Measurements from ENCODE around the gene OPTC.

OPTC gene

DNA sequence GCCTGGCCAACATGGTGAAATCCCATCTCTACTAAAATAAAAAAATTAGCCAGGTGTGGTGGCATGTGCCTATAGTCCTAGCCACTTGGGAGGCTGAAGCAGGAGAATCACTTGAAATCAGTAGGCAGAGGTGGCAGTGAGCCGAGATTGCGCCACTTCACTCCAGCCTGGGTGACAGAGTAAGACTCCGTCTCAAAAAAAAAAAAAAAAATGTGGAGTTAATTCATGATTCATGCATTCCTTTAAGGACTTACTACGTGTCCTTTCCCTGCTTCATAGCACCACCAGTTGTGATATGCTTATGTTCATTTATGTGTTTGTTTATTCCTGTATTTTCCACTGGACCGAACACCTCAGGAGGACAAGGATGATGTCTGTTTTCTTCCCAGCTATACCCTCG, 31.1 kb upstream of the OPTC start:
- TF ChIP-seq TAF1 (IDR thresholded peaks at IDR 0.05; ENCODE audit: low read depth) = no peak
- no peak for TF ChIP-seq EP300 (IDR thresholded peaks at IDR 0.05; ENCODE audit: borderline replicate concordance)
- TF ChIP-seq TCF12 (IDR thresholded peaks at IDR 0.05; ENCODE audit: low read depth) = no peak
- peak; percentile 65 for TF ChIP-seq CEBPB (IDR thresholded peaks at IDR 0.05)

DNA sequence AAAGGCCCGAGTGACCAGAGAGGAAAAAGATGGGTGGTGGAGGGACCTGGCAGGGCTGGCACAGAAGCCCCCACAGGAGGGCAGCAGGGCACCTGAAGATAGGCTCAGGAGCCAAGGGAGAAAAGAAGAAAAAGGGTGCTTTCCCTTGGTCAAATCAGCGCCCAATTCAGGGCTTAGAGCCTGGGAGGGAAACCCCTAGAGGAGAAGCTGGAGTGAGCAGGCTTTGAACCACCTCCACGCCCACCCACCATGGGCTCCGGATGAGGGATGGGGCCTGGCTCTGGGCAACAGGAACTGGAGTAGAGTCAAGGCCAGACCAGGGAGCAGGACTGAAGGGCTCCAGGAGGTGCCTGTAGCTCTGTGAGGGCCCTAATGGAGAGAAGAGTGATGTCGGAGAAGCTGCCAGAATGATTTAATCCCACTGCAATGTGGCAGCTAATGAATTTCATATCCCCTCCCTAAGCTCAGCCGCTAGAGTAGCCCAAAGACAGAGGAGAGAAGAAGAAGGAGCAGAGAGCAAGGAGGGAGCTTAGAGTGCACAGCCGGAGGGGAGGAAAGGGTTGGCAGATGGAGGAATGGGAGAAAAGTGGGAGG, 30.4 kb upstream of the OPTC start:
- TF ChIP-seq CREB1 (IDR thresholded peaks at IDR 0.05; ENCODE audit: low read depth) = no peak
- TF ChIP-seq TAF1 (IDR thresholded peaks at IDR 0.05; ENCODE audit: low read depth) = no peak
- TF ChIP-seq CEBPB (IDR thresholded peaks at IDR 0.05) = no peak
- TF ChIP-seq FOXM1 (IDR thresholded peaks at IDR 0.05; ENCODE audit: borderline replicate concordance, low read depth) = no peak
- no peak for TF ChIP-seq TCF12 (IDR thresholded peaks at IDR 0.05; ENCODE audit: low read depth)
- TF ChIP-seq EP300 (IDR thresholded peaks at IDR 0.05; ENCODE audit: borderline replicate concordance) = no peak
- TF ChIP-seq, protein P1, sequence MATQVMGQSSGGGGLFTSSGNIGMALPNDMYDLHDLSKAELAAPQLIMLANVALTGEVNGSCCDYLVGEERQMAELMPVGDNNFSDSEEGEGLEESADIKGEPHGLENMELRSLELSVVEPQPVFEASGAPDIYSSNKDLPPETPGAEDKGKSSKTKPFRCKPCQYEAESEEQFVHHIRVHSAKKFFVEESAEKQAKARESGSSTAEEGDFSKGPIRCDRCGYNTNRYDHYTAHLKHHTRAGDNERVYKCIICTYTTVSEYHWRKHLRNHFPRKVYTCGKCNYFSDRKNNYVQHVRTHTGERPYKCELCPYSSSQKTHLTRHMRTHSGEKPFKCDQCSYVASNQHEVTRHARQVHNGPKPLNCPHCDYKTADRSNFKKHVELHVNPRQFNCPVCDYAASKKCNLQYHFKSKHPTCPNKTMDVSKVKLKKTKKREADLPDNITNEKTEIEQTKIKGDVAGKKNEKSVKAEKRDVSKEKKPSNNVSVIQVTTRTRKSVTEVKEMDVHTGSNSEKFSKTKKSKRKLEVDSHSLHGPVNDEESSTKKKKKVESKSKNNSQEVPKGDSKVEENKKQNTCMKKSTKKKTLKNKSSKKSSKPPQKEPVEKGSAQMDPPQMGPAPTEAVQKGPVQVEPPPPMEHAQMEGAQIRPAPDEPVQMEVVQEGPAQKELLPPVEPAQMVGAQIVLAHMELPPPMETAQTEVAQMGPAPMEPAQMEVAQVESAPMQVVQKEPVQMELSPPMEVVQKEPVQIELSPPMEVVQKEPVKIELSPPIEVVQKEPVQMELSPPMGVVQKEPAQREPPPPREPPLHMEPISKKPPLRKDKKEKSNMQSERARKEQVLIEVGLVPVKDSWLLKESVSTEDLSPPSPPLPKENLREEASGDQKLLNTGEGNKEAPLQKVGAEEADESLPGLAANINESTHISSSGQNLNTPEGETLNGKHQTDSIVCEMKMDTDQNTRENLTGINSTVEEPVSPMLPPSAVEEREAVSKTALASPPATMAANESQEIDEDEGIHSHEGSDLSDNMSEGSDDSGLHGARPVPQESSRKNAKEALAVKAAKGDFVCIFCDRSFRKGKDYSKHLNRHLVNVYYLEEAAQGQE (IDR thresholded peaks at IDR 0.05; ENCODE audit: low read depth) = no peak
- no peak for TF ChIP-seq NFIC (IDR thresholded peaks at IDR 0.05)
- TF ChIP-seq EGR1 (IDR thresholded peaks at IDR 0.05) = no peak
- TF ChIP-seq YY1 (IDR thresholded peaks at IDR 0.05; ENCODE audit: low read depth) = no peak
- no peak for TF ChIP-seq TEAD4 (IDR thresholded peaks at IDR 0.05)
- no peak for TF ChIP-seq ZBTB7A (IDR thresholded peaks at IDR 0.05; ENCODE audit: low read depth)
- TF ChIP-seq, protein P2, sequence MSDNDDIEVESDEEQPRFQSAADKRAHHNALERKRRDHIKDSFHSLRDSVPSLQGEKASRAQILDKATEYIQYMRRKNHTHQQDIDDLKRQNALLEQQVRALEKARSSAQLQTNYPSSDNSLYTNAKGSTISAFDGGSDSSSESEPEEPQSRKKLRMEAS (IDR thresholded peaks at IDR 0.05) = no peak

DNA sequence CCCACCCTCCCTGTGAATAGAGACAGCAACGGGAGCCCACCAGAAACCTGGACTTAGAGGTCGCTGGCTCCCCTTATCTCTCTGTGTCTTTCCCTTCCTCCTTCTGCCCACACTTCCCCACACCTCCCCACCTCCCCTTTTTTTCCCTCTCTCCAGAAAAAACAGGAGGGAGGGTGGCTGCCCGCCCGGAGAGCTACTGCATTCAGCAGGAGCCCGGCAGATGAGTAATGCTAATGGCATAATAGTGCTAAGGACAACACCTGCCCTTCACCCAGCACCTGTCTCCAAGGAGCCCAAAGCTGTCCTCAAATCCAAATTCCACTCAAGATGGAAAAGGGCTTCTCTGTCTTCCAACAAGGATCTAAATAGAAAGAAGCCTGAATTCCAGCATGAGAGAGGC, 29.7 kb upstream of the OPTC start:
- TF ChIP-seq RAD21 (IDR thresholded peaks at IDR 0.05; ENCODE audit: low read depth) (no peak), TEAD4 (IDR thresholded peaks at IDR 0.05) (no peak), FOXM1 (IDR thresholded peaks at IDR 0.05; ENCODE audit: borderline replicate concordance, low read depth) (no peak), NFIC (IDR thresholded peaks at IDR 0.05) (no peak), CREB1 (IDR thresholded peaks at IDR 0.05; ENCODE audit: low read depth) (no peak), TCF12 (IDR thresholded peaks at IDR 0.05; ENCODE audit: low read depth) (no peak), EP300 (IDR thresholded peaks at IDR 0.05; ENCODE audit: borderline replicate concordance) (no peak), TAF1 (IDR thresholded peaks at IDR 0.05; ENCODE audit: low read depth) (no peak)
- TF ChIP-seq, protein P3, sequence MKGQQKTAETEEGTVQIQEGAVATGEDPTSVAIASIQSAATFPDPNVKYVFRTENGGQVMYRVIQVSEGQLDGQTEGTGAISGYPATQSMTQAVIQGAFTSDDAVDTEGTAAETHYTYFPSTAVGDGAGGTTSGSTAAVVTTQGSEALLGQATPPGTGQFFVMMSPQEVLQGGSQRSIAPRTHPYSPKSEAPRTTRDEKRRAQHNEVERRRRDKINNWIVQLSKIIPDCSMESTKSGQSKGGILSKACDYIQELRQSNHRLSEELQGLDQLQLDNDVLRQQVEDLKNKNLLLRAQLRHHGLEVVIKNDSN (IDR thresholded peaks at IDR 0.05) = no peak

DNA sequence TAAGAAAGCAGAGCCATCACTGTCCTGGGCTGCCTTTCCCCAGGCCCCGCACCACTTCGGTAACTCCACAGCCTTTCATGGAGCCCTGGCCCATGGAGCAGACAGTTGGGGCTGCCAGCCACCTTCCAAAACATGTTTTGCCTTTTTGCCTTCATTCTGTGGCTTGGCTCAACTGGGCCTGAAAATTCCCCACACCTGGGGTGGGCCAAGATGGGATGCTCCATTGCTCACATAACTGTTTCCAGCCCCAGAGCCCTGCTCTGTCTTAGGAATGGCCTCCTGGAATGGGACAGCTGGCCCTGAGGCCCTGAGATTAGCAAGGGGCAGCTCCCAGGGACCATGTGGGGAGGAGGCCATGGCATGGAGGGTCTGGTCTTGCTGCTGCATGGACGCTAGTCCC, 29.2 kb upstream of the OPTC start:
- TF ChIP-seq EP300 (IDR thresholded peaks at IDR 0.05; ENCODE audit: borderline replicate concordance) (no peak), YY1 (IDR thresholded peaks at IDR 0.05; ENCODE audit: low read depth) (no peak), TEAD4 (IDR thresholded peaks at IDR 0.05) (no peak), TAF1 (IDR thresholded peaks at IDR 0.05; ENCODE audit: low read depth) (no peak), CREB1 (IDR thresholded peaks at IDR 0.05; ENCODE audit: low read depth) (no peak), ZBTB7A (IDR thresholded peaks at IDR 0.05; ENCODE audit: low read depth) (no peak)
- TF ChIP-seq, protein P2 (IDR thresholded peaks at IDR 0.05) = no peak
- TF ChIP-seq, protein P1 (IDR thresholded peaks at IDR 0.05; ENCODE audit: low read depth) = no peak

DNA sequence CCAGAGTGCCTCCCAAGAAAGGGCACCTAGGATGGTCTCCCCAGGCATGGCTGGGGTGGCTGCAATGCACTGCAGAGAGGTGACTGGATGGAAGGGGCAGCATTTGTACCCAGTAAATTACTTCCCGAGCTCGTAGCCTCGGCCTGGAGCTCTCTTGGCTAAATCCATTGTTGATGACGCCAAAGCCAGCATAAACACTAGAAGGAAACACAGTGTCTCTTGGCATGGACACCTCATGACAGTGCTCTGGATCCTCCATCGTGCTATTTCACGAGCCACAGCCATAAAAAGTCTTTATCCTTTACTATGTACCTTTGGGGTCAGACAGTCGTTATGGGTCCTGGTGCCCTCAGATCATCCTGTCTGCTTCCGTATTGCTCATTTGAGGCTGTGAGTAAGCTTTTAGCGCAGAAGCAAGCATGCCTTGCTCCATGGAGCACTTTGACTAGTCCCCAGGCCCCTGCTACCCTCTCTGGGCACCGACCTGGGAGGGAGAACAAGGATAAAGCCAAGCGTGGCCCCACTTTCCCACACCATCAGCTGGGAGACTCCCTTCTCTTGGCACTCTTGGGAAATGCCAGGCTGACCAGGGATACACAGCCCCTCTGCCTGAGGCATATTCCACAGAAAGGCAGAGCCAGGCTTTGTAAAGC, 28.7 kb upstream of the OPTC start:
- TF ChIP-seq TAF1 (IDR thresholded peaks at IDR 0.05; ENCODE audit: low read depth) (no peak), YY1 (IDR thresholded peaks at IDR 0.05; ENCODE audit: low read depth) (no peak), CREB1 (IDR thresholded peaks at IDR 0.05; ENCODE audit: low read depth) (no peak), EGR1 (IDR thresholded peaks at IDR 0.05) (no peak), TEAD4 (IDR thresholded peaks at IDR 0.05) (no peak), TCF12 (IDR thresholded peaks at IDR 0.05; ENCODE audit: low read depth) (no peak), RAD21 (IDR thresholded peaks at IDR 0.05; ENCODE audit: low read depth) (no peak), EP300 (IDR thresholded peaks at IDR 0.05; ENCODE audit: borderline replicate concordance) (no peak), FOXM1 (IDR thresholded peaks at IDR 0.05; ENCODE audit: borderline replicate concordance, low read depth) (no peak), NFIC (IDR thresholded peaks at IDR 0.05) (no peak), CEBPB (IDR thresholded peaks at IDR 0.05) (no peak), ZBTB7A (IDR thresholded peaks at IDR 0.05; ENCODE audit: low read depth) (no peak)
- TF ChIP-seq, protein P3 (IDR thresholded peaks at IDR 0.05) = no peak
- TF ChIP-seq, protein P1 (IDR thresholded peaks at IDR 0.05; ENCODE audit: low read depth) = no peak
- TF ChIP-seq, protein P2 (IDR thresholded peaks at IDR 0.05) = no peak
